ENCODE data around the gene RHOT2.

DNA sequence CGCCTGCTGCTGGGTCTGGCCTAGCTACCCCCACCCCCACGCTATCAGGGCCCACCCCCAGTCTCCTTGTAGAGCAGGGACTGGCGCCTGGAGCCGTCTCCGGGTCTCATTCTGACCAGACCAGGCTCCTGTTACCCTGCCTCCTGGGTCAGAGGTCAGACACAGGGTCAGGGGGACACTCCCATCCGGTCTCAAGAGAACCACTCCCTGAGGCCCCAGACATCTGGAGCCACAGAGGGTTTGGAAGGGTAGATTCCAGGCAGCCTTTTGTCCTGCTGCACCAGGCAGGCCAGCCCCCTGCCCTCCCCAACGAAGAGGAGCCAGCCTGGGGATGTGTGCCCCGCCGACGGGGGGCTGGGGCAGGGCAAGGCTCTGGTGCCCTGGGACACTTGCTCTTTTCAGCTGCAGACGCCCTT lies 38.1 kb upstream of the RHOT2 start:
- TF ChIP-seq FOXM1 (IDR thresholded peaks at IDR 0.05; ENCODE audit: borderline replicate concordance) (no peak), CTBP1 (IDR thresholded peaks at IDR 0.05; ENCODE audit: borderline replicate concordance) (no peak), ZNF384 (IDR thresholded peaks at IDR 0.05) (no peak), L3MBTL2 (conservative IDR thresholded peaks at IDR 0.05) (no peak), HDGF (IDR thresholded peaks at IDR 0.05; ENCODE audit: borderline replicate concordance) (no peak), NFRKB (IDR thresholded peaks at IDR 0.05) (no peak), BHLHE40 (IDR thresholded peaks at IDR 0.05; ENCODE audit: borderline replicate concordance) (no peak), SP1 (IDR thresholded peaks at IDR 0.05) (no peak), FOXA1 (IDR thresholded peaks at IDR 0.05) (no peak), TARDBP (IDR thresholded peaks at IDR 0.05) (no peak), ELF4 (IDR thresholded peaks at IDR 0.05) (no peak)

Measured in HEK293T (cell line).